Stimulated activated CD4-positive, alpha-beta T cell treated with anti-CD3 and anti-CD28 coated beads, Interleukin-4, amount 100 ng/mL, for 24 hours (primary cell): ENCODE data around the gene TSPYL1.

Experiments
- DNase-seq: peaks from one replicate; pipeline ENCODE4 v3.0.0-alpha.2; 2020

The TSPYL1 gene

DNA sequence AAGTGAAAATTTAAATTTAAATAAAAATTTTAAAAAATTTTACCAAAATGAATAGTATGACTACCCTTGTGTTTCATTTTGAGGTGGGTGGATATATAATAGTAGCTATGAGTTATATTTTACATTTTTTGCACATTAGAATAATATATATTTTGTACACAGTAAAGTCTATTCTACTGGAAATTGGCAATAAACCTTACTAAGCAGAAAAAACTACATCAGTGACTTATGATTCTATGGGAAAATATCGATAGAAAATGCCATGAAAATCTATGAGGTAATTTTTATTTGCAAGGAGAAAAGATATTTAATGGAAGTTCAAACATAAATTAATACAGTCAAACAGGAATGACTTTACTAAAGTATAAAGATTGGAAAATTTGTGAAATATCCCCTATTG lies 23.0 kb downstream of the TSPYL1 start:
- DNase-seq = no peak

DNA sequence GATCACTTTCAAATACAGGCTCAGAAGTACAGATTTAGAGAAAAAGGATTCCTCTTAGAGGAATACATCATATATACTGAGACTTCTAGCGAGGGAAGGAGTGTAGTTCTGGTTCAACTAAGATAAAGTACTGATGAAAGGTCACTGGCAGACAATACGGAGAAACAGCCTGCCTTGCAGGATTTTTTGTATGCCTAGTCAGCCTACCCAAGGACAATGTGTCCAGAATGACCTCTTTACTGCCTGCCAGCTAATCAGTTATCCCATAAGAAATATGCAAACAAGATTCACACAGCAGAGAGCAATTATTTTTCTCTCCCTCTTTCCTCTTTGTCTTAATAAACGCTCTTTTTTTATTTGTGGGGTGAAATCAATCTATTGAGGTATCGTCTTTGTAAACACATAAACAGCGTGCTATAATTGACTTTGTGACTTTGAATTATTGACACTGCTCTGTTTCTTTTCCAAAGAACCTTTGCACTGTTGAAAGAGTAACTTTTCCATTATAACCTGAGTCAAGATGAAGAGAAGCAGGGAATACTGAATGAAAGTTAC lies 24.4 kb downstream of the TSPYL1 start:
- no peak for DNase-seq

DNA sequence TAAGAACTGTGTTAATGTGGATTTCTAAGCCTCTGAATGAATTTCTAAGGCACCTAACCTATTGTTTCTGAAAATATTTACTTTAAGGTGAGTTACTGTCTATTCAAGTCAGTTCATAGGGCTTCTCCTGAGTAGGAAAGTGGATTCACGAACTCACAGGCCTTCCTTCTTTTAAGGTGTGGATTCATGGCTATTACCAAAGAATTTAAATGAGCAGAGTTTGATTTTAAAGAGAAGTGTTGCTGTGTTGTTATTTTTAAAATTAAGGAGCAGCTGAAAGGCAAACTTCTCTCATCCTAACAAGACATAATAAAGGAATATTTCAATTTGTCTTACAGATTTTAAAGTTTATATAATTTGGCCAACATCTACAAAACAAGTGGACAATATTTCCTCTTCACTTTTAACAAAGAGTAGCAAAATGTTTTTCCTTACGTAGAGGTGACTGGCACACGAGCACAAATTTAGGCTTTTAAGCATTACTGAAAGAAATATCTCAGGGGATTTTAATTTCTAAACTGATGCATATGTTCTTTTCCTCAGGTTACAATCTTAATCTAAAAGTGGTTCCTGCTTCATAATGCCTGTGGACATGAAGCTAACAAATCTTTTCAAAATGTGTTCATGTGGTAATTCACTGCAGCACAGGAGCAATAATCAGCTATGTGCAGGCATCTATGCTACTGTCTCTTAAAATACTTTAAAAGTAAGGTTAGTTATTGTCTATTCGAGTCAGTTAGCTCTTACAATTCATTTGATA lies 25.3 kb downstream of the TSPYL1 start:
- no peak for DNase-seq

DNA sequence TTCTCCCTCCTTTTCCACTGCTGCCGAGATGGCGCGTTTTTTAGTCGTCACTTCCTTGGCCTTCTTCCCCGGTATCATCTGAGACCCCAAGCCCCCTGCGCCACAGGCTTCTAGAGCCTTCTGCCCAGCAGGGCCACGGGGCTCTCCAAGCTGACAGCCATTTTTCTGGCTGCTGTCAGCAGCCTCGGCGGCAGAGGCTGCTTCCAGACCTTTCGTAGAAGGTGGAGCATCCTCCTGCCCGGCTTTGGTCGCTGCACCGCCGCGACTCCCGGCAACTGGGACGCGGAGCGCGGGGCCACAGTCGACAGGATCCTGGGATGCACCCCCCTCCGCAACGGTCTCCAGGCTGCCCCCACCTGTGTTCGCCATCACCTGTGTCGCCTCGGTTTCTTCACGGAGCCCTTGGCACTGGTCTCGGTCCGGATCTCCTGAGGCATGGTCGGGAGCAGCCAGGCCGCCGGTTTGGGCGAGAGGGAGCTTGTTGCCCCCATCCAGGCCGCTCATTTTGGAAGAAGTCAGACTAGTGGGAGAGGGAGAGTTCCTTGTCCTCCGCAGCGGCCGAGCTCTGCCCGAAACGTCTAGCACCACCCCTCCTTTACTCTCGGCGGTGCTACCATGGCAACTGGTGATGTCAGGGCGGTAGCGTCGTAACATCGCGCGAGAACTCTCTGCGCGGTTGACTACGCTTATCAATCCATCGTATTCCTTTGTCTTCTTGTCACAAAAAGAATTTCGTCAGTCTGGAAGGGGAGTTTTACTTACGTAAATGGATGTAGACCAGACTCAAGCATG lies 26.0 kb downstream of the TSPYL1 start, which contains the start of gene TSPYL4:
TSPYL4 (minus strand) TSS at position 571 of the 792 bp plus-strand sequence; CDS start at position 504, 67 bp downstream.
- peak; percentile 91 for DNase-seq

DNA sequence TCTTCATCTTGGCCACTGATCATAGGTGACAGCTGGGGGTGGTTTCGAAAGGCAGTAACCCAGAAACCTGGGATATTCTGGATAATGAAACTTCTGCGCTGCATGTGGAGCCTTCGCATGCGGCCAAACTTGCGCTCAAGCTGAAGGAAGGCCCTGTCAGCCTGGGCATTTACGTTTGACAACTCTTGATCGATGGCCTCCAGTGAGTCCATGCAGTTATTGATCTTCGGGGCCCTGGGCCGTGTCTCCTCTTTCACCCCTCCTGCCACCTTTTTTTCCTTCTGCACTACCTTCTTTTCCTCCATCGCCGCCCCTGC lies 26.6 kb downstream of the TSPYL1 start:
- no peak for DNase-seq

DNA sequence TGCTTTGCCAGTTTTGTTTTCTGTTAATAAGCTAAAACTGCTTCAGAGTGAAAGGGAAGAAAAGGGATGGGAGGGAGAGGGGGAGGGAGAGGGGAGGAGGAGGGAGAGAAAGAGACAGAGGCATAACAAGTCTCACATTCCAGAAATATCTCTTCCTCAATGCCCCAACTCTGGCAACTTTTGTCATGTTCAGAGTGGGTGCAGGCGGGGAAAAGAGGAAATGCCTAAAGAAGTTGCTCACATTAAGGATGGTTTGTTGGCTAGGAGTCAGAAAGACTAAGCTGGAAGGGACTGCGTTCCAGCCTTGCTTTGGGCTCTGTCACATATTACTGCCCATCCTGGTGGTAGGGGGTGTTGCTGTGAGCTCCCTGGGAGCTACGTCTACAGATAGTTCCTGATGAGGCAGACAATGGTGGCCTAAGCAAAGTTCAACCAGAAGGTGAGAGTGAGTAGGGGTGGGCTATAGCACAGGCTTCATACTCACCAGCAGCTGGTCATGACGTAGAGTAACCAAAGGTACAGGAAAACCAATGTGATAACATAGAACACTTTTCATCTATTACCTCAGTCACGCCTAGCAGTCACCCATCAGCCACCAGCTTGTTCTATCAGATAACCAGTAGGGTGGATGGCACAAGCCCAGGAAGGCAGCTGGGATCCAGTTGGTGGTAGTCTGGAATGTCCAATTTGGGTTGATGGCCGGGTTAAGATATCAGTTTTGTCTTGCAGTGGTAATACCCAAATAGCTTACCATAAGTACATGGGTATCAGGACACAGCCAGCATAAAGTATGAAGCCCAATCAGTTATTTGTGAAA lies 28.0 kb downstream of the TSPYL1 start:
- no peak for DNase-seq

DNA sequence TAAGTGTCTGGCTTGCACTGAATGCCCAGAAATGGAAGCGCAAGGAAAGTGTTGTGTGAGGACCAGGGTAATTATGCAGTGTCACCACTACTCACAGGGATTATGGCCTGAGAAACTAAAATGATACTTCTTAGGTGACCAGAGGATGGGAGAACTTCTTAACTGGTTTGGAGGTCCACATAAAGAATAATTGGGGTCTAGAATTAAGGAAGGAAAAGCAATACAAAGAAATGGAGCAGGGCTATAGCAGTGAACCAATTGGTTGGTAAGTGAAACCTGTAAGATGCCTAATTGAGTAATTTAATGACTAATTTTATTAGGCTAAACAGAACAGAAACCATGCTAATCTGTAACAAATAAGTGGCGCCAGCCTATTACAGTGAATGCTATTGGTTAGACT lies 31.2 kb downstream of the TSPYL1 start:
- DNase-seq = no peak

DNA sequence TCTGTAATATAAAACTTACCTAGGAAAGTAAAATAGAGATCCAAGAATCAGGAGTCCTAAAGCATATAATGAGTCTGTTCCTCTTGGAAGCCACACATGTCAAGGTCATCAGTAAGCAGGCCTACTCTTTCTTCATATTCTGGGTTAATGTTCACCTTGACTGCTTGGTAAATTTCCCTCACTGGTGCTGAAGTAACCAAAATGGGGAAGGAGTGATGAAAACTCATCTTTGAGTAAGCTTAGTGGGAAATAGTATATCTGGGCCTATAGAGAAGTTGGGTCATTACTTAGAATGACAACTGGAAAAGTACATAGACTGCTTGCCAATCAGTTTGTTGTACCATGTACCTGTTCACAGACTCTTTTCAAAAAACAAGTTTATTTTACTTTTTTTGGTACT lies 32.4 kb downstream of the TSPYL1 start:
- no peak for DNase-seq

DNA sequence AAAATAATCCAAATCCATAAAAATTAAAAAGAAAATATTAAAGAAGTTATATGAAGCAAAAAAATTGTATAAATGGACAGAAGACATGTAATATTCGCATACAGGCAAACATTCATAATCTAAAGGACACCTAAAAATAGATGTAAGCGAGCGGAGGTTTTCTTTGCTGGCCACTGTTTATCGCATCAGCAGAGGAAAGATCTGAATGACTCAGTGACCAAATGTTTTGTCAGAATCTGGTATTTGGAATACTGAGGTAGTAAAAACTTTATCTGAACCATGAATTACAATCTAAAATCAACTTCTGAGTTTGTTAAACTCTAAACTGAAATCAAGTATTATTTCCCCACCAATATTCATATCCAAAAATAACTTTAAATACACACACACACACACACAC lies 33.6 kb downstream of the TSPYL1 start:
- DNase-seq = no peak

DNA sequence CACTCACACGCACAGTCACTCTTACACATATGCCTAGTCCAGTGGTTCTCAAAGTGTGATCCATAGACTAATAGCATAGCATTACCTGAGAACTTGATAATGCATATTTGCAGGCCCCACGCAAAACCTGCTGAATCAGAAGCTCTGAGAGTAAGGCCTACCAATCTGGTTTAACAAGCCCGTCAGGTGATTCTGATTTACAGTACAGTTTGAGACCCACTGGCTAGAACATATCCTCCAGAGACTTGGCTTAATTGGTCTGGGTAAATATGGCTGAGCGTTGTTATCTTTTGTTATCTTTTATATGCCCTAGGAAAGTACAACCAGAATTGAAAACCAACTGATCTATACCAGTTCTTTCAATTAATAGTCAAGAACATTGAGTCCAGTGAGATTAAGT lies 35.4 kb downstream of the TSPYL1 start:
- no peak for DNase-seq

DNA sequence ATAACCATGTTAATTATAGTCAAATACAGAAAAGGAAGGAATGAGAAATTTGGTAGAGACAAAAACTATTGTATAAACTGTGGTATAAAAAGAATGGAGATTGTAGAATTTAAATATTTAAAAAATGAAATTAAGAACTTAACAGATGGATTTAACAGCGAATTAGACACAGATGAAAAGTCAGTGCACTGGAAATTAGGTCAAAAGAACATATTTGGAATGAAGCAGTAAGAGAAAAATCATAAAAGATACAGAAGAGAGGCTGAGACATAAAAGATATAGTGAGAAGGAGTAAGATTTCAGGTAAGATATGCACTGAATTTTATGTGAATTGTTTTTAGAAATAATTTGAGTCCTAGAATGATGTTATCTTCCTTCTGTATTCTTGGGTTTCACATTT lies 39.9 kb downstream of the TSPYL1 start:
- DNase-seq = no peak

DNA sequence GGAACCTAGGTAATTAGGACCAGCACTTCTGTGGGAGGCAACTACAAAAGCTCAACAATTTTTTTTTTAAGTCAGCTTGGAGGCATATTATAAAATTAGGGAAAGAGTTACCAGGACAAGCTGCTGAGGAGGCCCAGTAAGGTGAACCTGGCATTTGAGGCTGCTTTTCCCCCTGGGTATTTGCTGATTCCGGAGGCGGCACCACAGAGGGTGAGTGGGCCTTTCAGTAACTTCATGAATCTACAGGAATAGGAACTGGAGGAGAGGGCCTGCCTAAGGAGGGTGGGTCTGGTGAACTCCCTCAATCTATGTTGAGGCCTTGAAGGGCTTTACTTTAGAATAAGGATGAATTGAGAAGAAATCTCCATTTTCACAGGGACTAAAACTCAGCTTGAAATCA lies 40.5 kb downstream of the TSPYL1 start:
- DNase-seq = no peak

DNA sequence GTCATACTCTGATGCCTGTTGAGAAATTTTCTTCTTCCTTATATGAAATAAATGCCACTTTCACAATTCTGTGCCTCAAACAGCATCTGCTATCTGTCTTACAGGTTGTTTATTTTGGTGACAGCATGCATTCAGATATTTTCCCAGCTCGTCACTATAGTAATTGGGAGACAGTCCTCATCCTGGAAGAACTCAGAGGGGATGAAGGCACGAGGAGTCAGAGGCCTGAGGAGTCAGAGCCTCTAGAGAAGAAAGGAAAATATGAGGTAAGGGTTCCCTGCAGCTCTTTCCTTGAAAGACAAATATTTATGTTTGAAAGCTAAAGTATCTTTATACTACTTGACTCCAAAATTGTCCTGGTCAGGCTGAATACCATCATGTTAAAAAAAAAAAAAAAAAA lies 41.6 kb downstream of the TSPYL1 start:
- DNase-seq = no peak

DNA sequence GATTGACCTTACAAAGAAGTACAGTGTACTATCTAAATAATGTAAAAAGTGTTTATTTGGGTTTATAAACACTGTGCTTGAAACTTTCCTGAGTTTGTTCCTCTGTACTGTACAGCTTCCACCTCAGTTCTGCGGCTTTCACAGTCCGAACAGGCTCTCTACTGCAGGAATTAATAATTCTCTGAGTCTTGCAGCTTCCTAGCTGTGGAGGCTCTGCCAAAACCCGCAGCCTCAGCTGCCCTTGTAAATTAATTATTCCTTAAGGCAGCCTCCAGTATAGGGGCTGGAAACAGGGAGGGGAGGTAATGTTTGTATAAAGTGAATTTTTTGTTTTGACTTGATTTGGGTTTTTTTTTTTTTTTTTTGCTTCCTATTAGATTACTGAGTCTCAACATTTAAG lies 45.0 kb downstream of the TSPYL1 start:
- no peak for DNase-seq

DNA sequence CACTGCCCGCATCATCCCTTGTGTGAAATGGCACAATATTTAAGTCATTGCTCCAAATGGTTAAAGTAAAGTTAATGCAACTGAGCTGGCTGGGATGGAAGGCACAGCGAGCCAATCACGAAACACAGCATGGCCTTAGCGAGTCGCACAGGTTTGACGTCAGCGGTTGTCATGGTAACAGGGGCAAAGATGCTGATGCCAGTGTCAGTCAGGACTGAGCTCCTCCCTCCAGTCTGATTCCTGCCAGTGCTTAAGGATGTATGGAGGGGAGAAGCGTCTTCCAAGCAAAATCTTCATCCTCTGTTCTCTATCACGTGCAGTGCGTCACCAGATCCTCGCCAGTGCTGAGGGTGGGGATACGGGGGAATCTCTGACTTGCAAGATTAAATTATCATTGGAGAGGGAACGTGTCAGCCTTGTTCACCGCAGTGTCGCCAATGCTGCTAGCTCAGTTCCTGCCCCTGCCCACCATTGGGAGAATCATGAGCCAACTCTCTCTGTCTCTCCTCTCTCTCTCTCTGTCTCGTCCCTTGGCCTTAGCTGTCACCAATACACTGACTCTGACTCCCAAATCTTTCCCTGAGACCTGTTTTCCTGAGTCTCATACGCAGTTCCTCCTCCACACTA lies 50.3 kb downstream of the TSPYL1 start:
- no peak for DNase-seq
